Right atrium auricular region (tissue), 2 donors: ENCODE measurements around the gene DPH6. TPM values are rescaled to one million over a fixed set of nuclear protein-coding genes. Genes with fewer than 3 reads are reported as not detected.

ENCODE experiments used
- DNase-seq: peaks from one replicate; pipeline ENCODE4 v3.0.0-alpha.2; 2019; ENCODE audit warnings: low spot score
- H3K27ac ChIP-seq, 2 donors: fragments of 200-600 bp; sonication (generic); 1 replicate in 1 of 2; 2 replicates in 1 of 2; pipeline ENCODE4 v1.5.1; 2016 to 2019
- H3K27me3 ChIP-seq, 2 donors: fragments of 200-600 bp; sonication (generic); one replicate each; pipeline versions ENCODE4 v1.5.1 to v1.6.0; 2017 to 2019
- H3K36me3 ChIP-seq: fragments of 200-600 bp; sonication (generic); one replicate; pipeline ENCODE4 v1.5.1; 2016
- H3K4me1 ChIP-seq, 2 donors: fragments of 200-600 bp; sonication (generic); one replicate each; pipeline versions ENCODE4 v1.5.1 to v1.6.0; 2017 to 2019
- H3K4me3 ChIP-seq, 2 donors: fragments of 200-600 bp; sonication (generic); 1 replicate in 1 of 2; 2 replicates in 1 of 2; pipeline ENCODE4 v1.5.1; 2017 to 2019; ENCODE audit warnings: mild to moderate bottlenecking in 1 of 2, moderate library complexity in 1 of 2
- H3K9me3 ChIP-seq, 2 donors: fragments of 200-600 bp; sonication (generic); one replicate each; pipeline ENCODE4 v1.5.1; 2019
- CTCF ChIP-seq, 2 donors: fragments of 200-600 bp; sonication (generic); IDR thresholded peaks; one replicate each; pipeline ENCODE4 v1.5.1; 2019; ENCODE audit warnings: antibody characterized with exemption in 2 of 2
- total RNA-seq, 2 donors: library from RNA; depleted of rRNA; stranded (reverse); fragments of >200 nt; gene quantifications; one replicate each; pipeline ENCODE4 v1.1.0, GENCODE V29; 2016

The DPH6 gene
- total RNA-seq, 2 donors from 2014 or later = 9.2 to 10.7 TPM

DNA sequence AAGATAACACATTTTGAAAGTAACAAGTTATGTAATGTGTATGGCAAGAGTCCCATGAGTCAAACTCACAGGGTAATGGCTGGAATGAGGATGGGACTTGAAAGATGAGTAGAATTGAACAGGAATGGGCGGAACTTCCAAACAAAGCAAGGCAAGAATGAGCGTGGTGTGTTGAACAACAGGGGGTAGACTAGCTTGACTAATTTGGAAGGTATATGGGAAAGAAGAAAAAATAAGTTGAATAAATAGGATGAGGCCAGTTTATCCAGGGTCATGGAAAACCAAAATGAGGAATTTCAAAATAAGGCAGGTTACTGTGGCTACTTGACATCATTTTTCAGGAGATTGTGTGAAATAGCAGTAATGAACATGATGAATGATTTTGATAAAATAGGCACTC lies 2.5 kb upstream of the DPH6 start:
- Histone ChIP-seq H3K27ac (no peak overlapping the region), H3K4me3 (no peak overlapping the region), H3K9me3 (no peaks in the 10 kb centered on the region), H3K4me1 (peaks cover 0 to 24% of the 10 kb centered on the region in 2 donors), H3K36me3 (no peaks in the 10 kb centered on the region), H3K27me3 (no peaks in the 10 kb centered on the region)
- no peak for TF ChIP-seq CTCF (IDR thresholded peaks at IDR 0.05)
- no peak for DNase-seq

GRCh38 chr15:35547775-35548364 lies 1.9 kb upstream of the DPH6 start:
- Histone ChIP-seq H3K4me3 (no peak overlapping the region), H3K36me3 (no peaks in the 10 kb centered on the region)
- no peak for TF ChIP-seq CTCF (IDR thresholded peaks at IDR 0.05)

GRCh38 chr15:35546511-35547381 lies 781 bp upstream of the DPH6 start:
- no peaks in the 10 kb centered on the region for H3K9me3 ChIP-seq
- no peaks in the 10 kb centered on the region for H3K27me3 ChIP-seq
- DNase-seq = no peak
- H3K4me1 ChIP-seq = peaks cover 0 to 24% of the 10 kb centered on the region in 2 donors
- peak overlapping the region; percentile 99 for H3K27ac ChIP-seq
- H3K4me3 ChIP-seq = peak overlapping the region; percentile 75 to 79
- TF ChIP-seq CTCF (IDR thresholded peaks at IDR 0.05) = no peak
- H3K36me3 ChIP-seq = no peaks in the 10 kb centered on the region

More at GRCh38 chr15:35547775-35548364, 1.9 kb upstream of the DPH6 start:
- Histone ChIP-seq H3K9me3 (no peaks in the 10 kb centered on the region), H3K27me3 (no peaks in the 10 kb centered on the region), H3K27ac (no peak overlapping the region), H3K4me1 (peaks cover 0 to 24% of the 10 kb centered on the region in 2 donors)
- no peak for DNase-seq

DNA sequence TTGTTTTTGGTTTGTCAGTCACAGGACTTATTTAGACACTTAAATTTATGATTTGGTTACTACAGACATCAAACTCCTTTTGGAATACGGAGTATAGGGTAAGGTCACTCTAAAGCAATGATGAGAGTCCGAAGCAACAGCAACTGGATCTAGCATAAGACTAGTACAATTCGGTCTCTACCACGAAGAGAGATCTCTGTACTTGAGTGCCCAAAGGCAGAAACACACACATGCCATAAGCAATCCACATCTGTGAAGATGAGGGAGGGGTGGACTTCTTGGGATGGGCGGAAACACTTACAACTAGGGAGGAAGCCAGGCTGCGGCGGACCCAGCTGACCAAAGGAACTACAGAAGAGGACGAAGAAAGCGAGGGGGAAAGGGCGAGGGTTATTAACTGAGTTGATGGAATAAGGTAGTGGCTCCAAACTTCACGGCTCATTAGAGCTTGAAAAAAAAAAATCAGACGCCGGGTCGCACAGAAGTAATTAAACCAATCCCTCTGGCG lies 595 bp downstream of the DPH6 start:
- Histone ChIP-seq H3K27ac (peak overlapping the region; percentile 99), H3K36me3 (no peaks in the 10 kb centered on the region), H3K4me1 (peaks cover 0 to 24% of the 10 kb centered on the region in 2 donors), H3K9me3 (no peaks in the 10 kb centered on the region), H3K4me3 (peak overlapping the region; percentile 75 to 79), H3K27me3 (no peaks in the 10 kb centered on the region)
- no peak for TF ChIP-seq CTCF (IDR thresholded peaks at IDR 0.05)
- peak; percentile 66 for DNase-seq

DNA sequence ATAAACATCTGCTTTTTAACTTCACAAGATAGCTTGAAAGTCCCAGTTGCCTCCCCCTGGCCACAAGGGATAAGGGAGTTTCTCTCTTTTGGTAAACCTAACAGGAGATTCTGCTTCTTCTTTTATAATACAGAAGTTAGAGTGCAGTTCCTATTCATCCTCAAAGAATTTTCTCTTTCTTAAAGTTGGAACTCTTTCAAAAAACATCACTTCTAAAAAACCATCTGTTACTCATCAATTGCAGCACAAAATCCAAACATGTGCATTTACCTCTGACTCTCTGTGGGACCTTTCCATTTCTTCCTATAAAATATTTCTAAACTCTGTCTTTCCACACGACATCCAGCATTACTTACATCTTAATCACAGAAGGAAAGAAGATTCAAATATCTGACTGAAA lies 5.1 kb downstream of the DPH6 start:
- TF ChIP-seq CTCF (IDR thresholded peaks at IDR 0.05) = no peak
- H3K36me3 ChIP-seq = no peaks in the 10 kb centered on the region
- H3K27me3 ChIP-seq = no peaks in the 10 kb centered on the region

More for the DNA sequence above, 5.1 kb downstream of the DPH6 start:
- no peak for DNase-seq
- Histone ChIP-seq H3K9me3 (no peaks in the 10 kb centered on the region), H3K4me3 (no peak overlapping the region), H3K27ac (no peak overlapping the region), H3K4me1 (peaks cover 0 to 15% of the 10 kb centered on the region in 2 donors)
